Hypothalamus (tissue), 51 donors: ENCODE results near the gene CTDP1.

Experiments
- DNase-seq, 51 donors: peaks; one replicate each; lab custom pipeline; 2025; lab: John Stamatoyannopoulos, UW

Gene CTDP1

GRCh38 chr18:79679552-79680099 lies at the start of gene CTDP1:
CTDP1 (plus strand) TSS chr18:79679803; CDS start chr18:79679948, 145 bp downstream.
- peak in 45 of 51 donors; percentile 77 to 99 (median 91) for DNase-seq

- no peak for DNase-seq
These were observed 49.1 kb upstream of the CTDP1 start for GRCh38 chr18:79630281-79631095.

- DNase-seq: no peak
These were observed 48.5 kb upstream of the CTDP1 start for GRCh38 chr18:79631096-79631507.

- no peak for DNase-seq
These were observed 47.7 kb upstream of the CTDP1 start for GRCh38 chr18:79631761-79632446.

GRCh38 chr18:79632765-79633164 lies 46.8 kb upstream of the CTDP1 start:
- no peak for DNase-seq

GRCh38 chr18:79634186-79634585 lies 45.4 kb upstream of the CTDP1 start:
- no peak for DNase-seq

GRCh38 chr18:79634593-79635426 lies 44.8 kb upstream of the CTDP1 start:
- DNase-seq: no peak

GRCh38 chr18:79635427-79635726 lies 44.2 kb upstream of the CTDP1 start:
- no peak for DNase-seq

GRCh38 chr18:79637181-79637920 lies 42.3 kb upstream of the CTDP1 start:
- no peak for DNase-seq

GRCh38 chr18:79637921-79638909 lies 41.4 kb upstream of the CTDP1 start:
- DNase-seq: no peak

- DNase-seq: no peak
These were observed 40.4 kb upstream of the CTDP1 start for GRCh38 chr18:79639072-79639829.

- no peak for DNase-seq
These were observed 39.4 kb upstream of the CTDP1 start for GRCh38 chr18:79640064-79640672.

- DNase-seq: no peak
These were observed 38.7 kb upstream of the CTDP1 start for GRCh38 chr18:79640875-79641274.

- no peak for DNase-seq
These were observed 37.7 kb upstream of the CTDP1 start for GRCh38 chr18:79641722-79642497.

GRCh38 chr18:79642626-79643025 lies 37.0 kb upstream of the CTDP1 start:
- DNase-seq: no peak

- DNase-seq: peak in 1 of 51 donors; percentile 19
These were observed 36.3 kb upstream of the CTDP1 start for GRCh38 chr18:79643054-79643984.
